Lower leg skin (tissue), 4 donors: ENCODE data around the gene EPB41L2. TPM values are rescaled to one million over a fixed set of nuclear protein-coding genes. Genes with fewer than 3 reads are reported as not detected.
"Not testable (repeated sequence)": the region's sequence is repeated elsewhere in the genome, so short reads cannot be mapped to it uniquely, and the experiment has no call there.

Experiments
- DNase-seq, 2 donors: peaks; one replicate each; pipeline ENCODE4 v3.0.0-alpha.2; 2019; ENCODE audit warnings: low spot score in 2 of 2
- H3K4me3 ChIP-seq: fragments of 200-600 bp; sonication (generic); 2 replicates; pipeline ENCODE4 v1.5.1; 2017; ENCODE audit warnings: mild to moderate bottlenecking, low read depth; ENCODE audit not compliant: poor library complexity, severe bottlenecking
- POLR2A ChIP-seq, 2 donors: fragments of 450-650 bp; IDR thresholded peaks; one replicate each; pipeline ENCODE4 v1.6.1; 2016 to 2017; ENCODE audit warnings: antibody characterized with exemption in 2 of 2, mild to moderate bottlenecking in 1 of 2, moderate library complexity in 1 of 2
- WGBS, 2 donors: methylation state at CpG; one replicate each; pipeline ENCODE4 v1.1.5; 2018; 5-methylcytosine and 5-hydroxymethylcytosine counted together
- intact Hi-C: fragments of 100-400 bp; cut with DNase I; formaldehyde crosslinking; loops from one replicate; pipeline ENCODE4 v1.15.0; 2023; ENCODE audit warnings: low total_unique reads
- total RNA-seq, 4 donors: library from RNA; depleted of rRNA; stranded (reverse); fragments of >200 nt; gene quantifications; one replicate each; pipeline ENCODE4 v1.1.0, GENCODE V29; 2016
- TF ChIP-seq, protein P1 (sequence below), 3 donors: fragments of 450-650 bp; IDR thresholded peaks; one replicate each; pipeline ENCODE4 v1.5.1; 2016; ENCODE audit warnings: antibody characterized with exemption in 3 of 3, mild to moderate bottlenecking in 3 of 3, moderate library complexity in 2 of 3

The EPB41L2 gene
- total RNA-seq, 4 donors from 2014 or later, result 8.6 to 19.4 (median 13.8) TPM

DNA sequence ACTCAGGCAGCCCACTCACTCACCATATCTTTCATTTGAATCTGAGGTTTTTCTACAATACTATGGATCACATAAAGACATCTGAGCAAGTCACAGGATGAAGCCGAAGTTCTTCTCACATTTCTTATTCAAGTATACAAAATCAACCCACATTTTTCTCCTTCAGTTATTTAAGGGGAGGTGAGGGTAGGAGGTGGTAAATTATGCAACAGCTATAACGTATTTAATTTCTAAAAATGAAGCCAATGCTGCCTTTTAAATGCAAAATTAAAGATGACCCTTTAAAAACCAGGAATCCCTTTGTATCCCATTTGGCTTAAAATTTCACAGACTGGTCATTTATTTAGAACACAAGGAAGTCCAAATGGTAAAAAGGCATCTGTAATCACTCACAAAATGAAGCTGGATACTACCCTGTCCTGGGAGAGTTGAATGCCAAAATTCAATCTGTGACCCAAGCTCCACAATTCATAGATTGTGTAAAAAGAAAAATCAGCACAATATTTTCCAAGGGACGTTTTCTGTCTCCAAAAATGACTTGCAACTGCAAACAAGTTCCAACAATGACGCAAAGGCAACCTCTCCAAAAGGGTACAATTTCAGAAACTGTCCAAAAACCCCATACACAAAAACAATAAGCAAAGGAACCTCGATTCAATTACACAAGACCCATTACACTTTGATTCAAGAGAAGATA is 48.8 kb downstream of the EPB41L2 start:
- intact Hi-C loops, result no loop called here
- TF ChIP-seq, protein P1, sequence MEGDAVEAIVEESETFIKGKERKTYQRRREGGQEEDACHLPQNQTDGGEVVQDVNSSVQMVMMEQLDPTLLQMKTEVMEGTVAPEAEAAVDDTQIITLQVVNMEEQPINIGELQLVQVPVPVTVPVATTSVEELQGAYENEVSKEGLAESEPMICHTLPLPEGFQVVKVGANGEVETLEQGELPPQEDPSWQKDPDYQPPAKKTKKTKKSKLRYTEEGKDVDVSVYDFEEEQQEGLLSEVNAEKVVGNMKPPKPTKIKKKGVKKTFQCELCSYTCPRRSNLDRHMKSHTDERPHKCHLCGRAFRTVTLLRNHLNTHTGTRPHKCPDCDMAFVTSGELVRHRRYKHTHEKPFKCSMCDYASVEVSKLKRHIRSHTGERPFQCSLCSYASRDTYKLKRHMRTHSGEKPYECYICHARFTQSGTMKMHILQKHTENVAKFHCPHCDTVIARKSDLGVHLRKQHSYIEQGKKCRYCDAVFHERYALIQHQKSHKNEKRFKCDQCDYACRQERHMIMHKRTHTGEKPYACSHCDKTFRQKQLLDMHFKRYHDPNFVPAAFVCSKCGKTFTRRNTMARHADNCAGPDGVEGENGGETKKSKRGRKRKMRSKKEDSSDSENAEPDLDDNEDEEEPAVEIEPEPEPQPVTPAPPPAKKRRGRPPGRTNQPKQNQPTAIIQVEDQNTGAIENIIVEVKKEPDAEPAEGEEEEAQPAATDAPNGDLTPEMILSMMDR (IDR thresholded peaks at IDR 0.05), result no peak
- no peak for TF ChIP-seq POLR2A (IDR thresholded peaks at IDR 0.05)
- DNase-seq, result no peak
- H3K4me3 ChIP-seq, result no peak overlapping the region
- 33 to 52% methylated on average over 5 of the region's 5 CpGs for WGBS, 2 donors

DNA sequence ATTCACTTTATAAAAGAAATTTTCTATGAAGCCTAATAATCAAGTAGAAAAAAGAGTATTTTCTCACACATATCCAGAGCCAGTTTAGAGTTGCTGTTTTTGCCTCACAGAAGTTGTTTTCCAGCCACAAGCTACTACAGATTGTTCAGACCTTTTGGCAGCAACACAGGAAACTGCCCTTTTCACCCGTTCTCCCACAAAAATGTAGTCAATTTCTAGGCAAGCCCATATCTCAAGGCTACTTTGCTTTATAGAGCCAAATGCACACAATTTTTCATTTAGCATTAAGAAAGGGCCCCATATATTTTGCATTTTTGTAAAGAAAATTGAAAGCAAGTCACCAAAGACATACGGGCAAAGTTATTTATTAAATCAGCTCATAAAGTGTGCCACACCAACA is 49.5 kb downstream of the EPB41L2 start:
- DNase-seq, result no peak
- intact Hi-C loops, result no loop called here
- H3K4me3 ChIP-seq, result no peak overlapping the region
- WGBS, 2 donors, result 35 to 37% methylated on average over 2 of the region's 2 CpGs
- no peak for TF ChIP-seq POLR2A (IDR thresholded peaks at IDR 0.05)
- TF ChIP-seq, protein P1 (IDR thresholded peaks at IDR 0.05), result no peak

GRCh38 chr6:131009790-131010189 is 53.3 kb downstream of the EPB41L2 start:
- TF ChIP-seq, protein P1 (IDR thresholded peaks at IDR 0.05), result no peak
- TF ChIP-seq POLR2A (IDR thresholded peaks at IDR 0.05), result no peak
- no peak overlapping the region for H3K4me3 ChIP-seq
- intact Hi-C loops, result no loop called here
- no peak for DNase-seq
- 94 to 96% methylated on average over 2 of the region's 2 CpGs for WGBS, 2 donors

- H3K4me3 ChIP-seq, intact Hi-C loops, DNase-seq: not testable (repeated sequence)
- 91 to 100% methylated on average over 2 of the region's 2 CpGs for WGBS, 2 donors
Observed at GRCh38 chr6:131008965-131009364, 54.1 kb downstream of the EPB41L2 start.

GRCh38 chr6:131007964-131008363 is 55.1 kb downstream of the EPB41L2 start:
- H3K4me3 ChIP-seq, intact Hi-C loops, DNase-seq: not testable (repeated sequence)
- 78 to 86% methylated on average over 5 of the region's 5 CpGs for WGBS, 2 donors

DNA sequence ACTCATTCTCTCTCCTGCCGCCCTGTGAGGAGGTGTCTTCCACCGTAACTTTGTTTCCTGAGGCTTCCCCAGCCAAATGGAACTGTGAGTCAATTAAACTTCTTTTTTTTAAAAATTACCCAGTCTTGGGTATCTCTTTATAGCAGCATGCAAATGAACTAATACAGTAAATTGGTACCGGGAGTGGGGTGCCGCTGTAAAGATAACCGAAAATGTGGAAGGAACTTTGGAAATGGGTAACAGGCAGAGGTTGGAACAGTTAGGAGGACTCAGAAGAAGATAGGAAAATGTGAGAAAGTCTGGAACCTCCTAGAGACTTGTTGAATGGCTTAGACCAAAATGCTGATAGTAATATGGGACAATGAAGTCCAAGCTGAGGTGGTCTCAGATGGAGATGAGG is 55.8 kb downstream of the EPB41L2 start:
- intact Hi-C loops, result no loop called here
- no peak for DNase-seq
- WGBS, 2 donors, result 85 to 88% methylated on average over 5 of the region's 5 CpGs
- TF ChIP-seq, protein P1 (IDR thresholded peaks at IDR 0.05), result no peak
- no peak for TF ChIP-seq POLR2A (IDR thresholded peaks at IDR 0.05)
- no peak overlapping the region for H3K4me3 ChIP-seq

DNA sequence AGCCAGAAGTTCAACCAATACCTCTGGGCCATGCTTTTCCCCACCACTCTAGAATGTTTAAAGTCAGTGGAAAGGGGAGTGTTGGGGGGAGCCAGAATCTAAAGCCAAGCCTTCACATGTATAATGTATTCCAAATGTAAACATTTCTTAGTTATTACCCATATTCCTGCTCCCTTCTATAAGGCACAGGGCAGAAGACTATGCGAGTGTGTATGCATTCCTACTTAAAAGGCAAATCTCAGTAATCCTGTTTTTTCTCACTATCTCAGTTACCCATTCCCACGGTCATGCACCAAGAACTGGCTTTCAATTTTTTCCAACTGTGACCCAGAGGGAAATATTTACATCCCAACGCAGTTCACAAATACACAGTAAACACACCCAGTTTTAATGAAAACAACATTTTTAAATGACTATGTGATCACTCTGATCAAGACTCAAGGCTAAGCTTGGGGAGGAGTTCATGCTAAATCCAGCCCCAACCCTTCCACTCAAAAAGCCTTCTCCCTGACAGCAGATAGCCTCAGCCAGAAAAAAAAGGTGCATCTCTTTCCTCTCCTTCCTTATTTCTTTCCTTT is 57.5 kb downstream of the EPB41L2 start:
- no peak for DNase-seq

More for the DNA sequence above, 57.5 kb downstream of the EPB41L2 start:
- 80 to 83% methylated on average over 3 of the region's 3 CpGs for WGBS, 2 donors
- no peak overlapping the region for H3K4me3 ChIP-seq
- intact Hi-C loops, result no loop called here
- TF ChIP-seq, protein P1 (IDR thresholded peaks at IDR 0.05), result no peak
- no peak for TF ChIP-seq POLR2A (IDR thresholded peaks at IDR 0.05)
